ENCODE results near the gene LAMA2.

The LAMA2 gene, protein sequence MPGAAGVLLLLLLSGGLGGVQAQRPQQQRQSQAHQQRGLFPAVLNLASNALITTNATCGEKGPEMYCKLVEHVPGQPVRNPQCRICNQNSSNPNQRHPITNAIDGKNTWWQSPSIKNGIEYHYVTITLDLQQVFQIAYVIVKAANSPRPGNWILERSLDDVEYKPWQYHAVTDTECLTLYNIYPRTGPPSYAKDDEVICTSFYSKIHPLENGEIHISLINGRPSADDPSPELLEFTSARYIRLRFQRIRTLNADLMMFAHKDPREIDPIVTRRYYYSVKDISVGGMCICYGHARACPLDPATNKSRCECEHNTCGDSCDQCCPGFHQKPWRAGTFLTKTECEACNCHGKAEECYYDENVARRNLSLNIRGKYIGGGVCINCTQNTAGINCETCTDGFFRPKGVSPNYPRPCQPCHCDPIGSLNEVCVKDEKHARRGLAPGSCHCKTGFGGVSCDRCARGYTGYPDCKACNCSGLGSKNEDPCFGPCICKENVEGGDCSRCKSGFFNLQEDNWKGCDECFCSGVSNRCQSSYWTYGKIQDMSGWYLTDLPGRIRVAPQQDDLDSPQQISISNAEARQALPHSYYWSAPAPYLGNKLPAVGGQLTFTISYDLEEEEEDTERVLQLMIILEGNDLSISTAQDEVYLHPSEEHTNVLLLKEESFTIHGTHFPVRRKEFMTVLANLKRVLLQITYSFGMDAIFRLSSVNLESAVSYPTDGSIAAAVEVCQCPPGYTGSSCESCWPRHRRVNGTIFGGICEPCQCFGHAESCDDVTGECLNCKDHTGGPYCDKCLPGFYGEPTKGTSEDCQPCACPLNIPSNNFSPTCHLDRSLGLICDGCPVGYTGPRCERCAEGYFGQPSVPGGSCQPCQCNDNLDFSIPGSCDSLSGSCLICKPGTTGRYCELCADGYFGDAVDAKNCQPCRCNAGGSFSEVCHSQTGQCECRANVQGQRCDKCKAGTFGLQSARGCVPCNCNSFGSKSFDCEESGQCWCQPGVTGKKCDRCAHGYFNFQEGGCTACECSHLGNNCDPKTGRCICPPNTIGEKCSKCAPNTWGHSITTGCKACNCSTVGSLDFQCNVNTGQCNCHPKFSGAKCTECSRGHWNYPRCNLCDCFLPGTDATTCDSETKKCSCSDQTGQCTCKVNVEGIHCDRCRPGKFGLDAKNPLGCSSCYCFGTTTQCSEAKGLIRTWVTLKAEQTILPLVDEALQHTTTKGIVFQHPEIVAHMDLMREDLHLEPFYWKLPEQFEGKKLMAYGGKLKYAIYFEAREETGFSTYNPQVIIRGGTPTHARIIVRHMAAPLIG (N-terminal part only)

DNA sequence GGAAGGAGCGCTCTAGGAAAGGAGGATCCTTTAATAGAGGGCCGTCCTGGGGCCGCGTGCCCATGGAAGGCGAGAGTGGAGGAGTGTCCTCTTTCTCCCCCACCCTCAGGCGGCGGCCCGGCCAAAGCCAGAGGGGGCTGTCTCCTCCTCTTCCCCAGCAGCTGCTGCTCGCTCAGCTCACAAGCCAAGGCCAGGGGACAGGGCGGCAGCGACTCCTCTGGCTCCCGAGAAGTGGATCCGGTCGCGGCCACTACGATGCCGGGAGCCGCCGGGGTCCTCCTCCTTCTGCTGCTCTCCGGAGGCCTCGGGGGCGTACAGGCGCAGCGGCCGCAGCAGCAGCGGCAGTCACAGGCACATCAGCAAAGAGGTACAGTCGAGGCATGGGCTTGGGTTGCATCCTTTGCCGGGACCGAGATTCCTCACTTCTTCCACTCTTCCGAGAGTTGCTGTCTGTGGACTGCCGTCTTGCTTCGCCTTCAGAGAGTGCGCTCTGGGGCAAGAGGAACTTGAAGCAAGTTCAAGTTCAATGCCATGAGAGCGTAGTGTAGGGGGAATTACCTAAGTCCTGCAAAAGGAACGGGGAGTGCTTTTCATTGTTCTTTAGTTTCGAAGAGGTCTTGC, at the start of gene LAMA2:
Gene LAMA2 (plus strand): TSS at position 148 of the 621 bp plus-strand sequence. CDS start 108 bp downstream, at position 256.
- no peak for DNase-seq (ENCODE audit: low spot score)

DNA sequence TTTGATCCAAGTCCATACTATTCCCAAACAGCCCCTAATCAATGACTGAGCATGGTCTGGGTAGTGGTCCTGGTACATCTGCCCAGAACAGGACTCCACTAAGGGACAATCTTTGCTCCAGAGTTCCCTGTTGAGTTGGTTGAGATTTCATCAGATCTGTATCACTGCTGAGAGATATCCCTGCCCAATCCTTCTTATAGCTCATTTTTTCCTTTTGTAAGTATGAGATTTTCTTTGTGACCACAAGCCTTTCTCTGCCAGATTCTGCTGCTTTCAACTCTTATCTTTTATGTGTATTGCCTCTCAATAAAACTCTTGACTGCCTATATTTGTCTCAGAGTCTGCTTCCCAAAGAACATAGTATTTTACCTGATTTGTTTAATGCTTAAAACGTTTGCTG, 46.2 kb upstream of the LAMA2 start:
- DNase-seq (ENCODE audit: low spot score) = no peak

DNA sequence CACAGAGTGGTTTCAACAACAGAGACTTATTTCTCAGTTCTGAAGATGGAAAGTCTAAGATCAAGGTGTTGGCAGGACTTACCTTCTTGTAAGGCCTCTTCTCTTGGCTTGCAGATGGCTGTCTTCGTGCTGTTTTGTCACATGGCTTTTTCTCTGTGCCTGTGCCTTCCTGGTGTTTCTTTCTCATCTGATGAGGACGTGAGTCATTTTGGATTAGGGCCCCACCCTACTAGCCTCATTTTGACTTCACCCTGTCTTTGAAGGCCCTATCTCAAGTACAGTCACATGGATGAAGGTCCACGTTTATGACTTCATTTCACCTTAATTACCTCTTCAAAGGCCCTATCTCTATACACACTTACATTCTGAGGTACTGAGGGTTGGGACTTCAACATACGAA, 41.4 kb upstream of the LAMA2 start:
- no peak for DNase-seq (ENCODE audit: low spot score)

DNA sequence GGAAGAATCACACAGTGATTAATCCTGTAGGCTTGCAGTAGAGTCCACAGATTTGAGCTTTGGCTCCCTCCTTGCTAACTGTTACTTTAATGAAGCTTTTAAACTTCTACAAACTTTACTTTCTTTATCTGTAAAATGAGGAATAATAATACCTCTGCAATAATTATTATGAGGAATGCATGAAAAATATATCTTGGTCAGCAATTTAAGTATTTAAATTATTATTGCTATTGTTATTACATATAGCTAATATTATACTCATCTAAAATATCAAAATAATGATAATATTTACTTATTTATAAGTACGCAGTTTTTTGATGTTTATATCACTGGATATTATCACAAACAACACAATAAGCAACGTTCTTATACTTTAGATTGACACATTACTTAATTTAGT, 38.3 kb upstream of the LAMA2 start:
- DNase-seq (ENCODE audit: low spot score) = no peak

DNA sequence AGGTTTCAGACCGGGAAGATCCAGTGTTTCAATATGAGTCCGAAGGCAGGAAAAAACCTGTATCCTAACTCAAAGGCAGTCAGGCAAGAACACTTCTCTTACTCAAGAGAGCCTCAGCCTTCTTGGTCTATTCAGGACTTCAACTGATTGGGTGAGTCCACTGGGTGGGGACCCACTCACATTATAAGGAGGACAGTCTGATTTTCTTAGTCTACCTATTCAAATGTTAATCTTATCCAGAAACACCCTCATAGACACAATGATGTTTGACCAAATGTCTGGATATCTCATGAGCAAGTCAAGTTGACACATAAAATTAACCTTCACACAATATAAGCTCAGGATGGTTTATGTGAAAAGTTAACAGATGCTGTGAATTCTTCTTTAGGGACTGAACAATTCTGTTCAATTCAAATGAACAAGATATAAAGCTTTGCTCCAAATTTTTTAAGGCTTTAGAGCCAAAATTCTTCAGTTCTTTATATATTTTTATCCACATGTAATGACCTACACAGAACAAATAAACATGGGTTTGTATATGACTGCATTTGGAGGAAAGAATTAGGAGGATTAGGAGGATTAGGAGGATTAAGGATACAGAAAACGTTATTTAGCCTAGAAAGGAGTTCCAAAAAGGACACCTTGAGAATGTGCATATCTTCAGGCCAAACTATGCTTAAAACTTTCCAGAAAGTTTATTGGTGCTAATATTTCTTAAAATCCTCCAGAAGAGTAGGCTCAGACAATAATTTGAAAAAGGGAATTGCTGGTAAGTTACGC, 35.3 kb upstream of the LAMA2 start:
- DNase-seq (ENCODE audit: low spot score) = no peak

DNA sequence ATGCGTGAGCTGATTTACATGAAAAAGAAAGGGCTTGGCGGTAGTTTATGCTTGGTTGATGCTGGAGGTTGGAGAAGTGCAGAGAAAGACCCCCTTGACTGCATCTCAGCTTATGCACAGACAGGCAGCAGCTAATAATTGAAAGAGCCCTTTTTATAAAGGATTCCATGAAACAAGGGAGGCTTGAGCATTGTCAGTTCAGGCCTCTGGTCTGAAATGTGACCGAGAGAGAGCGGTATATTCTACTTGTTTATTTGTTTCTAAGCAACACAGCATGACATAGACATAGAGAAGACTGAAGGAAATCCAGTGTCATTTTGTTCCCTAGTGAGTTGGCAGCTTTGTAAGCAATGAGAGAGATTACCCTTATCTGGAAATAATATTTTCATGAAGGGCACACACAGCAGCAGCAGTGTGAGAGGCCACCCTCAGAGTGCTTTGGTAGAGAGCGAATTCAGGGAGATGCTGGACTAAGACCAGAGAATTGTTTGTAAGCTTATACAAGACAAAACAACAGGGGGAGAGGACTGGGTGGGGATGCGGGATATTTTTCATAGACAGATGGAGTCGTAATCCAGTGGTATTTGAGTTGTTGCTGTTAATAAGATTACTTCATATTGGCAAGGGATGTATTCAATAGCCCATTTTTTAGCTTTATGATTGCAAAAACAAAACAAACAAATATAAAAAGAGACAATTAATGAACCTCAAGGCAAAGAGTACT, 34.6 kb upstream of the LAMA2 start:
- DNase-seq (ENCODE audit: low spot score) = no peak

DNA sequence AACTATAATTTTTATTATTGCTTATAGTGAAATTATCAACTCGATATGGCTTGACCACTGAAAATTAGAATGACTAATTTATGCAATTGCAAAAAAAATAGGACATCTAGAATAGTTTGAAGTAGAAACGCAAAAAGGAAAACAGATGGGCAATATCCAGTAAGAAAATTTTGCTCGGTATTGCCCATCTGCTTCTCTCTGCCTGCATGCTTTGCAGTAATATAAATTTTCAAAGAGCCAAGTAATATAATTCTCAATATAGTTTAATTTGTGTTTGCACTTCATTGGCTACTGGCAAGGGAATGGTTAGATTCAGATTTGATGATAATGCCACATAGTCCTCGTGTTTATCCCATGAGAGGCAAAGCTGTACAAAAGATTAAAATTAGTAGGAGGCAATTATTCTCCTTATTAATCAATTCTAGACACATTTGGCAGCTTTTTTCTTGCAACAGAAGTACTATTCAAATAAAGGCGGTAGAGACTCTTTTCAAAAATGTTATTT, 27.3 kb upstream of the LAMA2 start:
- no peak for DNase-seq (ENCODE audit: low spot score)

DNA sequence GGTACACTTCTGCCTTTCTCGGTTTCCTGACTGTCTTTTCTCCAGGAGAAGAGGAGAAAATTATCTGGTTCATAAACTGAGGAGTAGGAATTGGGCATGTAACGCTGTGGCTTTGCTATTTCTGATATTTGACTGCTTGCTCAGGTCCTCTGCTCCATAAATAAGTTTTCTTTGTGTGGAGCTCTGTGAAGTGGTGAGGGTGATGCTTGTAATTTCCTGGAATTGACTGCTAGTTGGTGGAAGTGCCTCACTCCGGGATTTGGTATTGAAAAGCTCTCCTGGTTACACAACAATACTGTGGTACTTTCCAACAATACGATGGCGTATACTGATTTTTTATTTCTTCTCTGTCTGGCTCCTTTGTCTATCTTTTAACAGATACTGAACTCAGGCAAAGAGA, 25.1 kb upstream of the LAMA2 start:
- DNase-seq (ENCODE audit: low spot score) = no peak

DNA sequence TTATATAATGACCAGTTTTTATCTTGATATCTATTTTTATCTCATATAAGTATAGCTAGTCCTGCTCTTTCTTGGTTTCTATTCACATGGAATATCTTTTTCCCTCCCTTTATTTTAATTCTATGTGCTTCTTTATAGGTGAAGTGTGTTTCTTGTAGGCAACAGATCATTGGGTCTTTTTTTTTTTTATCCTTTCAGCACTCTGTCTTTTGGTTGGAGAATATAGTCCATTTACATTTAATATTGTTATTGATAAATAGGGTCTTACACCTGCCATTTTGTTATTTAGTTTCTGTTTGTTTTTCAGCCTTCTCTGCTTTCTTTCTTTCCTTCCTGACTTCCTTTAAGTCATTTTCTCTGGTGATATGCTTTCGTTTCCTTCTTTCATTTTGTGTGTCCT, 22.2 kb upstream of the LAMA2 start:
- DNase-seq (ENCODE audit: low spot score) = no peak

DNA sequence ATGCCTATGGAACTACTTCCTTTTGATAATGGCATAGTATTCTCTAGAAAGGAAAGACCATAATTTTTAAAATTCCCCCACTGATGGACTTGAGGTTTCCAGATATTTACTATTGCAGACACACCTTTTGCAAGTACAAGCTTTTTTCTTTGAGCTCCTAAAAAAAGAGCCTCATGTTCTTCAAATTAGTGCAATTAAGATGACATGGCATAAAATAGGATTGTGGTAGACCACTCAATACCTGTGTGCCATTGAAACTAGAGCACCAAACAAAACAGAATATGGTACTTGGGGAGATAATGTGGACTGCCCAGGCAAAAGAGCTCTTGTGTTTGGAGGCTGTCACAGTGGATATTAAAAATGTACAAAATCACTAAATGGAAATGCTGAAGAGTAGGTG, 19.0 kb upstream of the LAMA2 start:
- no peak for DNase-seq (ENCODE audit: low spot score)

DNA sequence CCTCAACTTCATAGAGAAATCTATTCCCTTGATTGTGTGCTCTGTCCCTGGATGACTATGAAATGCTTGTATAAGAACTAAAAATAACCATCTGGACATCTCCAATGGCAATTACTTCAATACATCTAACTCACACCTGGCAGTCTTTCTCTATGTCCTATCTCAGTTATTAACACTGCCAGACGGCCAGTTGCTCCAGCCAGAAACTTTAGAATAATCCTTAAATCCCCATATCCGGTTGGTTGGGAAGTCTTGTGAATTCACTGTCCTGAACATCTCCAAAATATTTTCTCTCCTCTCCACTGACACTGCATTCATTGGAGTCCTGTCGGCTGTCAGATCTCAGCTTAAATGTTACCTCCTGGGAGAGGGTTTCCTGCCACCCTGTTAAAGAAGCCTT, 12.2 kb upstream of the LAMA2 start:
- no peak for DNase-seq (ENCODE audit: low spot score)

DNA sequence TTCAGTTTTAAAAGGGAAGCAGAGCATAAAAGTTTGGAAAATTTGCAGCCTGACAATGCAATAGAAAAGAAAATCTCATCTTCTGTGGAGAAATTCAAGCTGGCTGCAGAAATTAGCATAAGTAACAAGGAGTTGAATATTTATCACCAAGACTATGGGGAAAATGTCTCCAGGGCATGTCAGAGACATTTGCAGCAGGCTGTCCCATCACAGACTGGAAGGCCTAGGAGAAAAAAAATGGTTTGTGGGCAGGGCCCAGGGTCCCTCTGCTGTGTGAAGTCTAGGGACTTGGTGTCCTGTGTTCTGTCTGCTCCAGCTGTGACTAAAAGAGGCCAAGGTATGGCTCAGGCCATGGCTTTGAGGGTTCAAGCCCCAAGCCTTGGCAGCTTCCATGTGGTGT, 8.1 kb upstream of the LAMA2 start:
- DNase-seq (ENCODE audit: low spot score) = no peak

DNA sequence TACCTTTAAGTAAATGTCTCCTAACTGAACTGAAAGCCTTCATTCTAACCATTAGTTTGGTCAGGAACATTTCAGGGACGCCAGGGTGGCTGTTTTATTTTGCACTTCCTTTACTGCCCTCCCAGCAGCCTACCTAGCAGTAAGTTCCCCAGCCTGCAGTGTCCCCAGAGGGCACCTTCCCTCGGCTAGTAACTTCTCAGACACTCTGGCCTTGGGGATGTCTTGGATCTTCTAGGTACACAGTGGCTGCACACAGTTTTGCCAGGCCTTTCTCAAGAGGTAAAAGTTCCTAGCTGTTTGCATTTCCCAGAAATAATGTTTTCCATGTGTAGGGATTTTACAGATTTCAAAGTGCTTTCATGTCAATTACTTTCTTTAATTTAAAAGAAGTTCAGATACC, 378 bp upstream of the LAMA2 start:
- no peak for DNase-seq (ENCODE audit: low spot score)

DNA sequence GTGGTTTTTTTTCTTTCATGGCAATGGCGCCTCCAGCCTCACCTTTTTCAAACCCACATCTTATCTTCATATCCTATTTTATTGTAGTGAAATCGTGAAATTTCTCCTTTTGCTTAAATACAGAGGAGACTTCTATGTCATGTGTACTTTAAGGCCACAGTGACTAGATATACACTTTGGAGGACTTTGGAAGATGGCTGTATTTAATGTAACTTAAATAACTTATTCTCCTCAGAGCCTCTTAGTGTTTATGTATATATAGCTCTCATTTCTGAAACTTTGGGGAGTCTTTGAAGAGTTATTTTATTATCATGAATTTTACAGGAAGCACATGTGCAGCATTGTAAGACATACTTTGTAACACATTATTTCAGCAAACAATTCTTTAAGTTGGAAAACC, 968 bp downstream of the LAMA2 start:
- no peak for DNase-seq (ENCODE audit: low spot score)

DNA sequence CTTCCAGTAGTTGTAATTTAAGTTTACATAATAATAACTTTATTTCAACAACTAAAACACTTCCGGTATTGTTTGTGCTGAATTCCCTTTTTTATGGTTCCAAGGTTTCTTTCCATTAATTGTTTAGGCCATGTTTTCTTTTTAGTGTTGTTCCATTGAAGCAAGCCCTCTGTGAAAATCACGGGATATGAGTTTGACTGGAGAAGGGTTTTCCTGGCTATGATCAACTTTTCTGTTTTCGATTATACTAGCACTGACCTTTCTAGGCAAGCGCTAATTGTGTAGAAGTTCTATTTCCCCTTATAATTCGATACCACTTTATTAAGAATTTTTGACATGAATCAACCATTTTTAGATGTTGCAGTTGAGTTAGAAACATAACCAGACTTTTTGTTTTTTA, 2.4 kb downstream of the LAMA2 start:
- DNase-seq (ENCODE audit: low spot score) = no peak

DNA sequence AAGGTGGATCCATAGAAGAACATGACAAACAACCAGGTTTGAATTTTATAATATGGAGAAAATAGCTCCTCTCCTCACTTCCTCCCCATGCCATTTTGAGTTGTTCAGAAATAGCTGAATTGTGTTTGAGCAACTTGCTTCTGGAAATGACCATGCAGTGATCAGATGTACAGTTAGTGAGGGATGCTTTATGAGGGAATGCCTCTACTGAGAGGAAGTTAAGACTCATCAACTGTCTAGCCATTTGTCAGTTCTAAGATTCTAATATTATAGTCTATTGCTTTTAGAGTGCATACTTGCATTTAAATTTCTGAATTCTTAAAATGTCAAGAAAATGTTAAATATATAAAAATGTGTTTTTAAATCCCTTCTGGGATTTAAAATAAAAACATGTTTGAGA, 3.8 kb downstream of the LAMA2 start:
- DNase-seq (ENCODE audit: low spot score) = no peak

DNA sequence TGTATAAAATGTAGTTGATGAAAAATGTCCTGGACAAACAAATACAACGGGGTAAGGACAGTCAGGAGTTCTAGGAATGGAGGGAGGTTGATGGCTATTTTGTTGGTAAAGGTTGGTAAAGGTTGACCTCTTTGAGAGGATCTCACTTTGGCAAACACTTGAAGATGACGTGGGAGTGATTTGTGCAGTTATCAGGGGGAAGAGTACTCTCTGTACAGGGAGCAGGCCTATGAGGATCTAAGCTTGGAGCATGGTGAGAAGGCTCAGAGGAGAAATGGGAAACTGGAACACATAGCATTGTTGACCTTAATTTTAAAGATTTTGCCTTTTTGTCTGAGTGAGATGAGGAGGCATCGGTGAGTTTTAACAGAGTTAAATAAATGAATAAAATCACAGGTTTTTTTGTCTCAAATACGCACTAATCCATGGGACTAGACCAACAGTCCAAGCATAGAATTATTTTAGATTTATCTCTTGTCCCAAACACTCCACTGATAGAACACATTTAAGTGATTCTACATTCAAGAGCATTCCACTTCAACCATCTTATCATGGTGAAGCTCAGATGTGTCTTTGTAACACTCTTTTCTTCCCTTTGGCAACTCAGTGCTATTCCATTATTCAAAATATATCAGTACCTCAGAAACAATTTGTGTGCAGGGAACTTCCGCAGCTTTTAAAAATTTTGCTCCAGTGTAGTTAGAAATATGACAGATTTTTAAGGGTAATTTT, 5.7 kb downstream of the LAMA2 start:
- no peak for DNase-seq (ENCODE audit: low spot score)

DNA sequence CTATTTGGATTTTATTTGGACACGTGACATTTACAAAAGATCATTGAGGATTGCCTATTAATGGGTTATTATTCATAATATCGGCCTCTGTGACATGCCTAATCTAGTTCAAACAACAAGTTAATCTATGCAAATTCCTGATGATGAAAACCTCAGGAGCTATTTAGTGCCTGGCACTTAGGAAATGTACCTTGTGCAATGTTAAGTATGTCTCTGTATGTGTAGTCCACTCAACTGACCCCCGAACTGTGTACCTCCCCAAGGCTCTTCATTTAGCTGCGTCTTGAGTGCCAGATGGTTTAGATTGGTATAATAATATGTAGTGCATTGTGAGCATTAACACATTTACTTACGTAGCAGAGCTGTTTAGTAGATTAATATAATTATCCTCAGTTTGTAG, 6.9 kb downstream of the LAMA2 start:
- DNase-seq (ENCODE audit: low spot score) = no peak

DNA sequence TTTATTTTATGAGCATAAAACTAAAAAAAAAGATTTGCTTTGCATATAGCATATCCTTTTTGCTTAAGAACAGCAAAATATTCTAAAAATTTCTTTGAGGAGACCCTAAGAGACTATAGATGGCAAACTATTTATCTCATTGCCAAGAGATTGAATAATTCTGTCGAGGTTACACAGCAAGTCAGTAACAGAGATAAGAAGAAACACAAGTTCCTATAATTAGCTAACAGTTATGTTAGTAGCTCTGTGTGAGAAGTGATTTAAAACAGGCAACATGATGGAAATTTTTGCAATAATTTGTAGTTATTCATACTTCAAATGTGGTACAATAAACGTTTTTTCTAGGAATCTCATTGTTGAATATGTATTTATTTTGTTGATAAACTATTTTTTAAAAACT, 9.1 kb downstream of the LAMA2 start:
- DNase-seq (ENCODE audit: low spot score) = no peak

Measured in COLO829 (cell line).